H1 (cell line): ENCODE data around the gene PAQR9. TPM values are rescaled to one million over a fixed set of nuclear protein-coding genes. Genes with fewer than 3 reads are reported as not detected.

Source experiments
- CTCF ChIA-PET: fragments of 300-600 bp; sonication (Branson Sonifier 250); formaldehyde crosslinking; loops from one replicate; lab custom pipeline; 2021; ENCODE audit not compliant: partially characterized antibody; lab: Charles Lee
- POLR2A ChIA-PET: fragments of 300-600 bp; sonication (Branson Sonifier 250); formaldehyde crosslinking; loops from one replicate; lab custom pipeline; 2021; ENCODE audit warnings: inconsistent platforms; ENCODE audit not compliant: partially characterized antibody; lab: Charles Lee
- DNase-seq, 2 experiments: peaks; one replicate each; pipeline versions ENCODE4 v3.0.0 to v3.0.0-alpha.2; 2010 to 2022; ENCODE audit warnings: low spot score in 2 of 2, low read depth in 1 of 2, mixed read lengths in 1 of 2
- FAIRE-seq: peaks from 2 replicates; lab custom pipeline; 2011; peaks lifted over from hg19 to GRCh38; lab: Jason Lieb, UNC
- H2AFZ ChIP-seq: 2 replicates; pipeline ENCODE4 v1.8.1; 2012; ENCODE audit warnings: low read length, inconsistent platforms
- H2AK5ac ChIP-seq: 2 replicates; pipeline ENCODE4 v1.6.1; 2013; ENCODE audit warnings: low read depth, low read length
- H2BK120ac ChIP-seq: replicated peaks from 2 replicates; pipeline ENCODE3; 2013; ENCODE audit warnings: low read depth, low read length, inconsistent platforms
- H2BK12ac ChIP-seq: 2 replicates; pipeline ENCODE4 v1.6.1; 2013; ENCODE audit warnings: low read depth, low read length
- H2BK15ac ChIP-seq: 2 replicates; pipeline ENCODE4 v1.6.1; 2013; ENCODE audit warnings: low read length
- H2BK20ac ChIP-seq: 2 replicates; pipeline ENCODE4 v1.6.1; 2013; ENCODE audit warnings: low read length
- H2BK5ac ChIP-seq: 2 replicates; pipeline ENCODE4 v1.6.1; 2013; ENCODE audit warnings: low read depth, low read length
- H3K14ac ChIP-seq: 2 replicates; pipeline ENCODE4 v1.6.1; 2013; ENCODE audit warnings: inconsistent platforms; ENCODE audit not compliant: insufficient read length
- H3K18ac ChIP-seq: 2 replicates; pipeline ENCODE4 v1.6.1; 2013; ENCODE audit warnings: low read length; ENCODE audit errors: extremely low read depth
- H3K23ac ChIP-seq: 2 replicates; pipeline ENCODE4 v1.6.1; 2013; ENCODE audit warnings: inconsistent platforms; ENCODE audit not compliant: insufficient read length
- H3K23me2 ChIP-seq: 2 replicates; pipeline ENCODE4 v1.6.1; 2013; ENCODE audit warnings: low read depth, low read length
- H3K27ac ChIP-seq: 2 replicates; pipeline ENCODE4 v1.6.1; 2011; ENCODE audit warnings: low read depth, low read length, inconsistent platforms
- H3K27me3 ChIP-seq, 4 experiments: replicated peaks in 1 of 4; 1 replicate in 1 of 4; 2 replicates in 3 of 4; pipeline versions ENCODE4 v1.6.1 to v1.8.1; 2011 to 2013; ENCODE audit warnings: low read length in 3 of 4, mild to moderate bottlenecking in 3 of 4, inconsistent platforms in 2 of 4, mixed read lengths in 2 of 4, moderate library complexity in 1 of 4; ENCODE audit not compliant: control insufficient read depth in 3 of 4, insufficient read depth in 3 of 4; ENCODE audit errors: extremely low read depth in 1 of 4
- H3K36me3 ChIP-seq, 4 experiments: 2 replicates each; pipeline versions ENCODE4 v1.6.1 to v1.8.1; 2011 to 2013; ENCODE audit warnings: mild to moderate bottlenecking in 4 of 4, low read length in 3 of 4, moderate library complexity in 2 of 4, control low read depth in 1 of 4, inconsistent platforms in 1 of 4; ENCODE audit not compliant: insufficient read depth in 4 of 4, control insufficient read depth in 2 of 4
- H3K4ac ChIP-seq: replicated peaks from 2 replicates; pipeline ENCODE3; 2013; ENCODE audit warnings: low read length, low read depth, mixed read lengths, inconsistent platforms; ENCODE audit not compliant: insufficient read length
- H3K4me1 ChIP-seq, 4 experiments: replicated peaks in 1 of 4; 1 replicate in 1 of 4; 2 replicates in 3 of 4; pipeline versions ENCODE4 v1.6.1 to v1.8.1; 2011 to 2013; ENCODE audit warnings: low read length in 3 of 4, inconsistent platforms in 2 of 4, mixed read lengths in 1 of 4; ENCODE audit not compliant: insufficient read depth in 4 of 4, control insufficient read depth in 3 of 4
- H3K4me2 ChIP-seq, 2 experiments: 2 replicates each; pipeline versions ENCODE4 v1.6.1 to v1.8.1; 2011 to 2013; ENCODE audit warnings: low read depth in 2 of 2, low read length in 2 of 2, control low read depth in 1 of 2, inconsistent platforms in 1 of 2, mild to moderate bottlenecking in 1 of 2; ENCODE audit not compliant: insufficient read depth in 1 of 2
- H3K4me3 ChIP-seq, 4 experiments: fragments of 200-600, 300-600 bp in 1 of 4; sonication (generic), shearing (Covaris generic), sonication (Bioruptor Twin) in 1 of 4; 2 replicates each; pipeline versions ENCODE4 v1.5.1 to v1.8.1; 2011 to 2016; ENCODE audit warnings: low read length in 4 of 4, low read depth in 3 of 4, control low read depth in 2 of 4, inconsistent platforms in 2 of 4, mild to moderate bottlenecking in 2 of 4, mixed read lengths in 1 of 4, moderate library complexity in 1 of 4; ENCODE audit not compliant: insufficient read depth in 2 of 4; ENCODE audit errors: extremely low read depth in 1 of 4
- H3K56ac ChIP-seq: replicated peaks from 2 replicates; pipeline ENCODE3; 2013; ENCODE audit warnings: low read depth, mild to moderate bottlenecking, mixed read lengths, low read length, inconsistent platforms; ENCODE audit not compliant: insufficient read length
- H3K79me1 ChIP-seq: 2 replicates; pipeline ENCODE4 v1.6.1; 2013; ENCODE audit warnings: low read depth, low read length, control low read depth
- H3K79me2 ChIP-seq, 2 experiments: 2 replicates each; pipeline versions ENCODE4 v1.6.1 to v1.8.1; 2012 to 2013; ENCODE audit warnings: low read length in 2 of 2, mild to moderate bottlenecking in 2 of 2, inconsistent platforms in 1 of 2; ENCODE audit not compliant: insufficient read depth in 2 of 2, control insufficient read depth in 1 of 2
- H3K9ac ChIP-seq, 4 experiments: replicated peaks in 1 of 4; 1 replicate in 1 of 4; 2 replicates in 3 of 4; pipeline versions ENCODE4 v1.6.1 to v1.8.1; 2011 to 2013; ENCODE audit warnings: low read depth in 3 of 4, low read length in 3 of 4, control low read depth in 2 of 4, mild to moderate bottlenecking in 2 of 4, moderate library complexity in 2 of 4, inconsistent platforms in 1 of 4; ENCODE audit errors: extremely low read depth in 1 of 4
- H3K9me3 ChIP-seq, 2 experiments: 2 replicates each; pipeline versions ENCODE4 v1.6.1 to v1.8.1; 2012 to 2013; ENCODE audit warnings: mild to moderate bottlenecking in 2 of 2, moderate library complexity in 2 of 2, control low read depth in 1 of 2, inconsistent platforms in 1 of 2, low read depth in 1 of 2, low read length in 1 of 2, mixed read lengths in 1 of 2; ENCODE audit not compliant: insufficient read depth in 2 of 2
- H4K20me1 ChIP-seq, 2 experiments: replicated peaks in 1 of 2; 2 replicates each; pipeline versions ENCODE3 to v1.8.1; 2011 to 2013; ENCODE audit warnings: inconsistent platforms in 2 of 2, low read length in 2 of 2, mild to moderate bottlenecking in 1 of 2; ENCODE audit not compliant: insufficient read depth in 2 of 2, control insufficient read depth in 1 of 2
- H4K5ac ChIP-seq: 2 replicates; pipeline ENCODE4 v1.6.1; 2013; ENCODE audit warnings: low read length, low read depth, mixed read lengths, inconsistent platforms; ENCODE audit not compliant: insufficient read length
- H4K8ac ChIP-seq: 2 replicates; pipeline ENCODE4 v1.8.0; 2013; ENCODE audit warnings: mild to moderate bottlenecking, moderate library complexity, low read length, inconsistent platforms; ENCODE audit not compliant: insufficient read depth; ENCODE audit errors: extremely low read depth
- H4K91ac ChIP-seq: replicated peaks from 2 replicates; pipeline ENCODE3; 2013; ENCODE audit warnings: low read length, mixed read lengths, inconsistent platforms; ENCODE audit not compliant: insufficient read length
- CBX5 ChIP-seq: fragments of 300-800, 300-1000 bp; sonication (generic); IDR thresholded peaks from 2 replicates; pipeline ENCODE4 v1.7.1; 2016; ENCODE audit warnings: antibody characterized with exemption, low read length, low read depth
- EZH2 ChIP-seq: fragments of 200-600 bp; sonication (generic); IDR thresholded peaks from 2 replicates; pipeline ENCODE4 v1.7.1; 2012; ENCODE audit warnings: low read depth, mild to moderate bottlenecking, moderate library complexity, low read length, inconsistent platforms; ENCODE audit not compliant: severe bottlenecking
- KDM4A ChIP-seq: IDR thresholded peaks from one replicate; pipeline ENCODE4 v1.7.1; 2012; ENCODE audit warnings: low read depth, mild to moderate bottlenecking, moderate library complexity, low read length, inconsistent platforms; ENCODE audit not compliant: severe bottlenecking
- RNF2 ChIP-seq: fragments of 200-900, 300-1000 bp; sonication (generic); IDR thresholded peaks from 2 replicates; pipeline ENCODE4 v1.7.1; 2016; ENCODE audit warnings: borderline replicate concordance, low read depth, mild to moderate bottlenecking, antibody characterized with exemption, low read length; ENCODE audit not compliant: poor library complexity, severe bottlenecking; ENCODE audit errors: missing control alignments
- SIX5 ChIP-seq: IDR thresholded peaks from 2 replicates; pipeline ENCODE4 v1.6.1; 2011; ENCODE audit warnings: mild to moderate bottlenecking, low read depth, low read length
- SUZ12 ChIP-seq: fragments of 200-600 bp; sonication (generic); IDR thresholded peaks from 2 replicates; pipeline ENCODE4 v1.6.1; 2012; ENCODE audit warnings: mild to moderate bottlenecking, inconsistent platforms, low read length, moderate library complexity, mixed read lengths
- TBP ChIP-seq: IDR thresholded peaks from 2 replicates; pipeline ENCODE4 v1.6.1; 2011; ENCODE audit warnings: low read depth, low read length, improper control_type of control experiment
- TEAD4 ChIP-seq: IDR thresholded peaks from 2 replicates; pipeline ENCODE4 v1.6.1; 2012; ENCODE audit warnings: low read depth, low read length, inconsistent platforms, mixed read lengths
- WGBS, 2 experiments: shearing (Covaris generic) in 1 of 2; methylation state at CpG; one replicate each; pipeline versions ENCODE4 v1.1.6 to v1.1.7; 2013 to 2015; ENCODE audit warnings: low lambda C conversion rate in 2 of 2, mixed read lengths in 2 of 2, inconsistent platforms in 1 of 2, low coverage in 1 of 2, missing lambda C conversion rate in 1 of 2; ENCODE audit not compliant: insufficient replicate concordance in 2 of 2, insufficient coverage in 1 of 2, insufficient read length in 1 of 2; ENCODE audit errors: extremely low coverage in 1 of 2, missing lambda C conversion rate in 1 of 2; 5-methylcytosine and 5-hydroxymethylcytosine counted together
- polyA plus RNA-seq, 7 experiments: library from polyadenylated mRNA; depleted of rRNA in 3 of 7; stranded (reverse) in 5 of 7; unstranded in 2 of 7; fragments of >200 nt in 5 of 7; fragments of 200-250 nt in 2 of 7; gene quantifications; 1 replicate in 5 of 7; 2 replicates in 1 of 7; 4 replicates in 1 of 7; pipeline versions ENCODE4 v1.2.1 to v1.2.3, GENCODE V29; 2011 to 2013; ENCODE audit warnings: missing spikeins in 2 of 7, mixed read lengths in 2 of 7
- total RNA-seq: library from RNA; stranded (reverse); fragmentation: NEBNext Ultra II Directional; extraction: Animal tissue kit (Norgen Biotek cat#: 25700); gene quantifications from 2 replicates; pipeline ENCODE4 v1.2.1, GENCODE V29; 2021
- TF ChIP-seq, protein P1 (sequence below): IDR thresholded peaks from 2 replicates; pipeline ENCODE4 v1.6.1; 2012; ENCODE audit warnings: inconsistent platforms
- TF ChIP-seq, protein P2 (sequence below): IDR thresholded peaks from 2 replicates; pipeline ENCODE4 v1.6.1; 2012; ENCODE audit warnings: inconsistent platforms

The PAQR9 gene
- total and polyA plus RNA-seq, 2 of the 8 experiments (the other 6 are each of a cell fraction or from before 2014, with no cell fraction given): 2.6 to 5.2 TPM

DNA sequence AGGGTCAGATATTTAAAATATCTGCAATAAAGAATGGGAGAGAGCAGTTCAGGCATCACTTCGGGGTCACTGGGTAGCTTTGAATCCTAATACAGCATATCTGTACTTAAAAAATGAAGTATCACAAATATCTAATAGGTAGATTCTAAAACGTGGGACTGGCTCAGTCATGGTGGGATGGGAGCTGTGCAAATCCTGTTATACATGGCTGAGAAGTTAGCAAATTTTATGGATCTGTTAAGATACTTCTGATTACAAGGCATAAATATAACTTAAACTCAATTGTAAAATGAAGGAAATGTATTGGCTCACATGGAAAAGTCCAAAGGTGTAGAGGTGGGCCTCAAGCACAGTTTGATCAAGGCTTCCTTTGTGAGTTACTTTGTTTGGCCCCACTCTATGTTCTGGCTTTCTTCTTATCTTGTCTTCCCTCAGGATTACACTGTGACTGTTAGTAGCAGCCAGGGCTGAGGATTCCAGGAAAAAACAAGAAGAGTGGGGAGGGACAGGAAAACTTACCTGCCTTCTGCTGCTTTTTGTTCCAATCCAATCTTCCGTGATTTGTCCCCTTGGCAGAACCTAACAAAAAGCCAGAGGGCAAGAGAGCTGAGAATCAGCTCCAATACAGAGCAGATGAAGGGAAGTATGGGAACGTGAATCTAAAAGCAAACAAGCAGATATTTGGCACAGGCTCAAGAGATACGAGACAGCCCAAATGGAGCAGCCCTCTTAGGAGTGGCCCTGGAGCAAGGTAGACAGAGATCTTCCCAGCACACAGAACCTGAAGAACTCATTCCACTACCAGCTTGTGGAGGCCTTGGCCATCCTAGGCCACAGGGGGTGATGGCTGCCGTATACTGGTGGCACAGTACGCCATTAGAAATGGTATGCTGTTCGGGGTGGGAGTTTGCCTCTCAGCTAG lies 10.9 kb downstream of the PAQR9 start:
- Histone ChIP-seq H2AFZ (peak overlapping the region; percentile 73; the same call in 1 of the 2 replicates), H3K36me3 (no peaks in the 10 kb centered on the region)
- CTCF ChIA-PET: interaction anchor here (0.8 to 2.4 kb wide), 9 partner anchors 10 to 67 kb away, joined by 3 to 12 read pairs (median 4); no protein-coding TSS in a partner anchor
- TF ChIP-seq RNF2 (no peak), SIX5 (no peak), TEAD4 (no peak), TBP (no peak), CBX5 (no peak), EZH2 (no peak), KDM4A (no peak), SUZ12 (no peak)
- TF ChIP-seq, protein P1, sequence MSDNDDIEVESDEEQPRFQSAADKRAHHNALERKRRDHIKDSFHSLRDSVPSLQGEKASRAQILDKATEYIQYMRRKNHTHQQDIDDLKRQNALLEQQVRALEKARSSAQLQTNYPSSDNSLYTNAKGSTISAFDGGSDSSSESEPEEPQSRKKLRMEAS: no peak
- TF ChIP-seq, protein P2, sequence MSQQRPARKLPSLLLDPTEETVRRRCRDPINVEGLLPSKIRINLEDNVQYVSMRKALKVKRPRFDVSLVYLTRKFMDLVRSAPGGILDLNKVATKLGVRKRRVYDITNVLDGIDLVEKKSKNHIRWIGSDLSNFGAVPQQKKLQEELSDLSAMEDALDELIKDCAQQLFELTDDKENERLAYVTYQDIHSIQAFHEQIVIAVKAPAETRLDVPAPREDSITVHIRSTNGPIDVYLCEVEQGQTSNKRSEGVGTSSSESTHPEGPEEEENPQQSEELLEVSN: no peak

More for the DNA sequence above, 10.9 kb downstream of the PAQR9 start:
- no peak overlapping the region; the same call in 1 of the 2 replicates for H2BK15ac ChIP-seq
- H3K4ac ChIP-seq: no peak overlapping the region
- no peak overlapping the region for H3K23ac ChIP-seq
- WGBS, 2 experiments: 90% methylated on average over 8 of the region's 8 CpGs; no CpG with 5 or more reads in 1 of the 2 experiments
- H3K9ac ChIP-seq: no peak overlapping the region; a peak in 1 of 7 replicates
- H3K18ac ChIP-seq: no peak overlapping the region
- no peaks in the 10 kb centered on the region for H3K79me1 ChIP-seq
- no peaks in the 10 kb centered on the region for H3K79me2 ChIP-seq
- DNase-seq (no peak), FAIRE-seq (no peak)
- no peak overlapping the region; the same call in 1 of the 2 replicates for H2BK20ac ChIP-seq
- H3K27me3 ChIP-seq: no peaks in the 10 kb centered on the region
- H2AK5ac ChIP-seq: no peak overlapping the region
- no peak overlapping the region for H2BK12ac ChIP-seq
- H4K91ac ChIP-seq: no peak overlapping the region
- no peak overlapping the region for H2BK120ac ChIP-seq
- peaks cover 2% of the 10 kb centered on the region; the same call in 1 of the 2 replicates for H3K23me2 ChIP-seq
- no peaks in the 10 kb centered on the region for H3K9me3 ChIP-seq
- no peak overlapping the region for H3K4me3 ChIP-seq
- H2BK5ac ChIP-seq: no peak overlapping the region
- no peak overlapping the region for H3K27ac ChIP-seq
- no peak overlapping the region for H4K5ac ChIP-seq
- H3K4me1 ChIP-seq: peaks cover 0 to 1% (median 0%) of the 10 kb centered on the region in 4 experiments; a peak in 1 of 7 replicates
- POLR2A ChIA-PET: interaction anchor here (0.5 to 2.2 kb wide), 2 partner anchors 12 to 49 kb away, joined by 3 to 6 read pairs; partner anchors contain the start of gene U2SURP
- no peak overlapping the region for H3K4me2 ChIP-seq
- H4K8ac ChIP-seq: no peak overlapping the region
- no peak overlapping the region for H3K14ac ChIP-seq
- no peak overlapping the region for H3K56ac ChIP-seq
- H4K20me1 ChIP-seq: no peaks in the 10 kb centered on the region
